Lung microvascular endothelial cell (primary cell): ENCODE measurements around the gene TSPAN3. TPM values are rescaled to one million over a fixed set of nuclear protein-coding genes. Genes with fewer than 3 reads are reported as not detected.

Experiments used
- DNase-seq, 2 donors: peaks; one replicate each; pipeline versions ENCODE4 v3.0.0 to v3.0.0-alpha.2; 2010; ENCODE audit warnings: low read depth in 2 of 2
- total RNA-seq: library from RNA; depleted of rRNA; stranded (reverse); fragments of >200 nt; gene quantifications from 2 replicates; pipeline ENCODE4 v1.2.1, GENCODE V29; 2014

The TSPAN3 gene
- total RNA-seq, 1 donor from 2014 or later, result 170 TPM

DNA sequence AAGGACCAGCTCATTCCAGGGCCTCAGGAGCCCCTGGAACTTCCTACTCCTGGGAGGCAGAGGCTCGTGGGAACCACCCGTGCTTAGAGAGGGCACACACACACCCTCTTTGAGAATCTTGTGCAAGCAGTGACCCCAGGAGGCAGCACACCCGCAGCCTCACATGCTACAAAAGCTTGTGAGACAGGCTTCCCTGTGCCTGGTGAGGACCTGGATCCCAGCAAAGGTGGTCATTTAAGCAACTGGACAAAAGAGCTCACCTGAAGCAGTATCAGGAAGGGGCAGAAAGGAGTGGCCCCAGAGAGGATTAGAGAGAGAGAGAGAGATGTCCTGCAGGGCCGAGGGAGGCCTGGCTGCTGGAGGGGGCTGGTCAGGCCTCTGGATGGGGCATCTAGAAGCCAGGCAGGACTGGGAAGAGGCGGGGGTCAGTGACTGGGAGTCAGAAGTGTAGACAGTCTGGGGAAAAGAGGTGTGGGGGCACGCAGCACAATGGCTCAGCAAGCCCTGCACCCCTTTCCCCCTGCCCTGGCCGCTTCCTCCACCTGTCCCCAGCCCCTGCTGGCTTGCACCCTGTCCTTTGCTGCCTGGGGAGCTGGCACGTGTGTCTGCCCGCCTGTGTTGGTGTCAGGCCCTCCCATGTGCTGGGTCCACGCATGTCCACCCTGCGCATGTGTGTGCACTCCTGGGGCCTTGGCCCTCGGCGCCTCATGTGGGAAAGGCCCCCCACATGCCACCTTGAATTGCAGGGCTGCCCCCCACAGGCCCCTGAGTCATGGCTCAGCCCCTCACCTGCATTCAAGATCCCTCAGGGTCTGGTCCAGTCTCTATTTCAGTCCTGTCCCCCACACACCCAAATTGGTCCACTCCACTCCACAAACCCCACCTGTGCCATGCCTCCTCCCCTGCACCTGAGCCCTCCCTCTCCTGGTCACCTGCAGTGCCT is 36.9 kb downstream of the TSPAN3 start:
- no peak for DNase-seq

DNA sequence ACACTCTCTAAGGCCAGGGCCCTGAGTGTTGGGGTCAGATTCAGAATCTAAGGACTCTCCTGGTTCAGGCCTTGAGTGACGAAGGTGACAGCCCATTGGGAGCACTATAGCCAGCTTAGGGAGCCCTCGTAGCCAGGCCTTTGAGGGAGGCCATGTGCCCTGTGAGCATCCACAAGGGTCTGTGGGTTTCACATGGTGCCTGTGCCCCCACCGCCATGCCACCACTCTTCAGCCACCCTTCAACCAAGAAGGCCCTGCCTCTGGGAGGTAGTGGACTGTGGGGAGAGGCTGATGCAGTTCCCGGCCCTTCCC is 37.5 kb downstream of the TSPAN3 start:
- no peak for DNase-seq

DNA sequence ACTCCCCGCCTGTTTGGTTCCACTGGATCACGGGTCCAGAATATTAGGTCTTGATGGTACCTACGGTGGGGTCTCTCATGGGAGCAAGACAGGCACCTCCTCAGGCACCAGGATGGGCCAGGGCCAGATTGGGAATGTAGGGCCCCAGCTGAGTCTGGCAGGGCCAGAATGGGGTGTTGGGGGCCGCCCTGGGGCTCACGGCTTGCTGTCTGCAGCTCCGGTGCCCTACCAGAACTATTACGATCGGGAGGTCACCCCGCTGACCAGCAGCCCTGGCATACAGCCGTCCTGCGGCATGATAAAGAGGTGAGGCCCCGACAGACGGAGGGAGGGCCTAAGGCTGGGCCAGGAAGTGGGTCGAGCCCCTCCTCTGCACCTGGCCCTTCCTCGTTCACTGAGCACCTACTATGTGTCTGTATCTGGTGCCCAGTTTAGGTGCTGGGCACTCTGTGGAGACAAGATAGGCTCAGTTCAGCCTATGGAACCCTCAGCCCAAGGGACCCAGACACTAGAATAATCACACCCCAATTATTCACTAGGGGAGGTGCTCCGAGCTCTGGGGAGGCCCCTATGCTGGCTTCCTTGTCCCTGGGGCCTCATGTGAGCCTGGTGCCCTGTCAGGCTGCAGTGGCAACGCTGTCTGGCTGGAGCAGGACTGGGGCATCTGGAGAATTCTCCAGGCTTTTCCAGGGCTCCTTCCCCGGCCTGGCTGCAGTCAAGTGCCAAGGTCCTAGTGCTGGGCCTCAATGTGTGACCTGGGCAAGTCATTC is 38.1 kb downstream of the TSPAN3 start:
- no peak for DNase-seq

DNA sequence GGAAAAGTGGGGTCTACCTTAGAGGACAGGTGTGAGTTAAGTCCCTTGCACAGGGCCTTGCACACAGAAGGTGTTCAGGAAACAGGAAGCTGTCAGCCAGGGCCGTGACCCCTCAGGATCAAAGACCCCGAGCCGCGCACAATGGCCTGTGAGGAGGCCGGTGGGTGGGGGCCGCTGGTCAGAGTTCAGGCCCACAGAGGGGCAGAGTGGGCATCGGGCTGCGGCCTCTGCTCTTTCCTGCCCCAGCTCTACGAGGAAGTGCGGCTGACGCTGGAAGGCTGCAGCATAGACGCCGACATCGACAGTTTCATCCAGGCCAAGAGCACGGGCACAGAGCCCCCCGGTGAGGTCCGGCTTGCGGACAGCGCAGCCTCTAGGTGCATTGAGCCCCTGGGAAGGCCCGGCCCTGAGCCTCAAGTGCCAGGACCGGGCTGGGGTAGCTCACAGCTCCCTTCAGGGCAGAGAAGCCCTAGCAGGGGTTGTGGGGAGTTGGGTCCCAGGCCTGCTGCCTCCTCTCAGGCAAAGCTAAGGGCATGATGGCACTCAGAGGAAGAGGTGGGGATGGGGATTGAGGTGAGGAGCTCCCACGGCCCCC is 38.8 kb downstream of the TSPAN3 start:
- DNase-seq, result no peak

DNA sequence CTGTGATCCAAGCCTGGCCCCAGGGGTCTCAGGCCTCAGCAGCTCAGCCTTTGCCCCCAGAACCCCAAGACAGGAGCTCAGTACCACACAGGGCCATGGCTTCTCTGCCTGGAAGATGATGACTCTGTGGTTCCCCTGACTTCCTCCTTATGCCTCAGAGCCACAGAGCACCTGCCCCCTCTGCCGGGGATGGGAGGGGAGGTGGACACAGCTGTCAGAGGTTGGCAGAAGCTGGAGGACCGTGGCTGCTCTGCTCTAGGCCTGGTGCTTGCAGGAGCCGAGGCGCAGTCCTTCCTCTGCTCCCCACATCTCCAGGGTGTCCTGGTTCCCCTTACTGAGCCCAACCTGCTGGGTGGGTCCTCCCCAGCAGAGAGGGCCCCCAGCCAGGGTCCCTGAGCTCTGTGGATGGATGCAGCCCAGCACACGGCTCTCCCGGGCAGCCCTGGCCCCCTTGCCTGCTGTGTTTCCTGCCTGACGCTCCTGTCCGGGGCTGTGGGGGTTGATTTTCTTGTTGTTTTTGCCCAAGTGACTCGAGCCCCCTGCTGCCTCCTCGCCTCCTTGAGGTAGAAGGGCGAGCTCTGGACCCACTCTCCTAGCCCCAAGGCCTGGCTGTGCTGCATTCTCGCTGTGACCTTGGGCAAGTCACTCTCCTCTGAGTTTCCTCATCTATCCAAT is 39.4 kb downstream of the TSPAN3 start:
- DNase-seq, result no peak

DNA sequence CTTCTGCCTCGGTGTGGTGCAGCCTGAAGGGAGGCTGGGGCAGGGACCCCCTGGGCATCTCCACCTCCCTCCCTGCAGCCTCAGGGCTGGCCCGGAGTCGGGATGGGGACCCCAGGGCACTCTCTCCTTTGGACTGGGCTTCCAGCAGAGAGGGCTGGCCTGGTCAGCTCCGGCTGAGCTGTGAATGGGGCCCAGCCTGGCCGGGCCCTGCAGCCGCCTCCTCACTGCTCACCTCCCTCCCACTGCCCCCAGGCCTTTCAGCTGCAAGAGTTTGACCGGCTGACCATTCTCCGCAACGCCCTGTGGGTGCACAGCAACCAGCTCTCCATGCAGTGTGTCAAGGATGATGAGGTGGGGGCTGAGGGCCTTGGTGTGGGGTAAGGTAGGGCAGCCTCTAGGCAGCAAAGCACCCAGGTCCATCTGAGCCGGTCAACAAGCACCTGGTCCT is 40.0 kb downstream of the TSPAN3 start:
- DNase-seq, result no peak

DNA sequence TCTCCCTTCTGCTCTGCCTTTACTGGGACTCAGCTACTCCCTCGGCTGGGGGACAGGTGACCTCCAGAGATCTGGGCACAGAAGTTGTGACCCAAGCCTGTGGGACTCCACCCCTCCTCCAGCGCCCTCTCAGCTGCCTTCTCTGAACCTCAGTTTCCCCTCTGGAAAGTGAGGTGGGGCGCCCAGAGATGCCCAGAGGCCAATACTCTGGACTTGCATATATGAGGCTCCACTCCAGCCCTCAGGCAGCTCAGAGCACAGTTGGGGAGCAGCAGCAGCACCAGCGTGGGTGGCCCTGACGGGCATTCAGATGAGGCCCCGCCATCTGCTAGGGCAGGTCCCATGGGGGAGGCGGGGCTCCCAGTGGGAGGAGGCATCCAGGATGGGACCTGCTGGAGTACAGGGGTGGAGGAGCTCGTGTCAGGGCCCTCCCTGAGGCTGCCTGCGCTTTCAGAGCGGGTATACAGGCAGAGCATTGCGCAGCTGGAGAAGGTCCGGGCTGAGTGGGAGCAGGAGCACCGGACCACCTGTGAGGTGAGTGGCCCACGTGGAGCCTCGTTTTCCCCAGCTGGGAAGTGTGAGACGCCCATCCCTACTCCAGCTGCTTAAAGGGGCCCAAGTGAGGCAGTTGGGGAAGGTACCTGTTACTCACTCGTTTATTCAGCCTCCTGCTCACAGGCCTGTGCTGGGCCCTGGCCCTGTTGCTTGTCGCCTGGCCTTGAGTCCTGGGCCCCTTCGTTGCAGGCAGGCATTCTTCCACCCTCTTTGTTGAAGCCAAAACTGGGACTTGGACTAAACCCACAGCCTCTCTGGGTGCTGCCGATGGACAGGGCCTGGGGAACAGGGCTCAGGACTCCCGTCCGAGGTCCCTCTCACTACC is 40.6 kb downstream of the TSPAN3 start:
- no peak for DNase-seq

DNA sequence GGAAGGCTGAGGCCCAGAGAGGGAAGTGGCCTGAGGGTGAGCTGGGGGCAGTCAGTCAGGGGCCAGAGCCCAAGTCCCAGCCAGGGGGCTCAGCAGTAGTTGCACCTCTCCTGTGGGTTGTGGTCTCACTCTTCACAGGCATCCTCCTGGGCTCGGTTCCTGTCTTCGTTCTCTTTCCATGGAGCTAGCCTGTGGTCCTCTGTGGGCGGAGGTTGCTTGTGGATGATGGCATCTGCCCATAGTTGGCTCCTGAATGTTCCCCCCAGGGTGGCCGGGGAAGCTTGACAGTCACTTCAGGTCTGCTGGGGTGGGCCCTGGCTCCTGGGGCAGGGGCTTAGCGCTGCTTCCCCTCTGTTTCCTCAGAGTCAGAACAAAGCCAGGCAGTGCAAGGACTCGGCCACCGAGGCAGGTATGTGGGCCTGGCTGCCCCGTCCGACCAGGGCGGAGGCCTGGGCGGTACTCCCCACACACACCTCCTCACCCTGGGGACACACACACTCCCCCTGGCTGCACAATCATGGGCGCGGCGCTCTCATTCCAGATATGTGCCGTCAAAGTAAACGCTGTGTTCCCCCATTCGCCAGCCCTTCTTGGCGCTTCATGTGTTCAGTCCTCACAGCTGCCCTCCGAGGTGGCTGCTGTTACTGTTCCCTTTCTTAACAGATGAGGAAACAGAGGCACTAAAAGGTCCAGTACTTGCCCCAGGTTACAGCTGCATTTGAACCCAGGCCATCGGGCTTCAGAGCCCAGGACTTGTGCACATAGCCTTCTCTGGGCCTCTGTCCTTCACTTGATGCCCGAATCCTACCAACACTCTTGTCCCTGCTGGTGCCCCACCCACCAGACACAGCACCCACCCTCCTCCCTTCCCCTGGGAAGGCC is 41.5 kb downstream of the TSPAN3 start:
- no peak for DNase-seq

DNA sequence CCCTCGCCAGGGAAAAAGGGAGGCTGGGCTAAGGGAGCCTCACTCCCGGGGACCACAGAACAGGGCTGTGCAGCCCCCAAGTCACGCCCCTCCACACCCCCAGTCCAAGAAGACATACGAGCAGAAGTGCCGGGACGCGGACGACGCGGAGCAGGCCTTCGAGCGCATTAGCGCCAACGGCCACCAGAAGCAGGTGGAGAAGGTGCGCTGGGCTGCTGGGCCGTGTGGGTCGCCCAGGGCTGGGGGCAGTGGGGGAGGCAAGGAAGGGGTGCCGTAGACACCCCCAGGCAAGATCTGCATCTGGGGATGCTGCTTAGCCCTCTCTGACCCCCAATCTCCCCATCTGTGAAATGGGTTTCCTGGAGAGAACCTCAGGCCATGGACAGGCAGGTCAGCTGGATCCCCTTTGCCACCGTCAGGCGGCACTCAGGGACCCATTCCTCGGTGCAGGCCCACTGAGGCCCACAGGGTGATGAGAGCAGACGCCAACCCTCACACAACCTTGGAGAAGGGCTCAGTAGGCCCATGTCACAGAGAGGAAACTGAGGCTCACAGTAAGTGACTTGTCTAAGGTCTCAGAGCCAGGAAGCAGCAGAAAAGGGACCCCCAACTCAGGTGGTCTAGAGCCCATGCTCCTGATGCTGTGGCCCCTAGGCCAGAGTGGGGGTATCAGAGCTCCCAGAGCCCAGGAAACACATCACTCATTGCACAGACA is 42.3 kb downstream of the TSPAN3 start:
- DNase-seq, result no peak

DNA sequence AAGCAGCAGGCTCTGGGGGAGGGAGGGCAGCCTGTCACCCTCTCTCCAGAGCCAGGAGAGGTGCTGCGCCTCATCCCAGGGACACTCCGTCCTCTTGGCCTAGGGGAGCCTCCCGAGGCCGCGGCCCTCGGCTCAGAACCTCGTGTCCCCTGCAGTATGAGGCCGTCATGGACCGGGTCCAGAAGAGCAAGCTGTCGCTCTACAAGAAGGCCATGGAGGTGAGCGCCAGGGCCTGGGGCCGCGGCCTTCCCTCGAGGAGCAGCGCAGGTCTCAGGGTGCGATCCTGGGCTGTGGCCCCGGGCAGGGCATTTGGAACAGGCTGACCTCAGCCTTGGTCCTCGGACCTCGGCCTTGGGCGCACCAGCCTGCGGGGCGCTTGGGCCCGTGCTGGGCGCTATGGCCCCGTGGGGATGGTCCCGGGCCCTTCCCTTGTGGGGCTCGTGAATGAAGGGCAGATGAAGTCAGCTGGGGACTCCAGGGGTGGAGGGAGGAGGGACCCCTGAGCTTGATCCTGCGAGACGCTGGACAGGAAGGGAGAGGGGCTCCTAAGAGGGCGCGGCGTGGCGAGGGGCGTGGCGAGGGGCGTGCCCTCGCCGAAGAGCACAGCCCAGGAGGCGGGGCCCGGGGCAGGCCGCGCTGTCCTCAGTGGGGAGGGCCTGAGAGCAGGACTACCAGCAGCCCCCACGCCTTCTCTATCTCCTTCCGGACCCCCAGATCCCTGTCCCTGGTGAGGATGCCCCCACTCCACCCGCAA is 43.0 kb downstream of the TSPAN3 start:
- peak in 1 of 2 donors; percentile 24 for DNase-seq

DNA sequence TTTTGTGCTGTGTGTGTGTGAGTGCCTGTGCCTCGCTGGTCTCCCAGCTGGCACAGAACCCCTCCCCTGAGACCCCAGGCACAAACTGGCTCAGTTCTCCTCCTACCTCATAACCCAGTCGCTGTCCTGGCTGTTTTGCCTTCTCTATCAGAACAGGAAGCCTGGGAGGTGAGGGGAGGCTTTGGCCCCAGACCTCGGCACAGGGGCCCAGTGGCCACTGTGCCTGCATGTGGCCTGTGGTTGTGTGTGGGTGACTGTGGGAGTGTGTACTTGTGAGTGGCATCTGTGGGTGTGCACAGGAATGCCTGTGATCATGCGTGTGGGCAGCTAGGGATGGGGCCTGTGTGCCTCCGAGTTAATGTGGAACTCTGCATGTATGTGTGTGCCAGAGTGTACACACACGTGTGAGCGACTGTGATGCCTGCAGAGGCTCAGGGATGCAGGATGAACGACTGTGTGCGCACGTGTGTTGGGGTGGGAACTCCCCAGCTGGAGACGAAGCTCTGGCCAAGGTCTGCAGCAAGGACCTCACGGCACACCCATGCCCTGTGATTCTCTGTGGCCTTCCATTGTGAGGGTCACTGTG is 43.7 kb downstream of the TSPAN3 start:
- DNase-seq, result no peak

DNA sequence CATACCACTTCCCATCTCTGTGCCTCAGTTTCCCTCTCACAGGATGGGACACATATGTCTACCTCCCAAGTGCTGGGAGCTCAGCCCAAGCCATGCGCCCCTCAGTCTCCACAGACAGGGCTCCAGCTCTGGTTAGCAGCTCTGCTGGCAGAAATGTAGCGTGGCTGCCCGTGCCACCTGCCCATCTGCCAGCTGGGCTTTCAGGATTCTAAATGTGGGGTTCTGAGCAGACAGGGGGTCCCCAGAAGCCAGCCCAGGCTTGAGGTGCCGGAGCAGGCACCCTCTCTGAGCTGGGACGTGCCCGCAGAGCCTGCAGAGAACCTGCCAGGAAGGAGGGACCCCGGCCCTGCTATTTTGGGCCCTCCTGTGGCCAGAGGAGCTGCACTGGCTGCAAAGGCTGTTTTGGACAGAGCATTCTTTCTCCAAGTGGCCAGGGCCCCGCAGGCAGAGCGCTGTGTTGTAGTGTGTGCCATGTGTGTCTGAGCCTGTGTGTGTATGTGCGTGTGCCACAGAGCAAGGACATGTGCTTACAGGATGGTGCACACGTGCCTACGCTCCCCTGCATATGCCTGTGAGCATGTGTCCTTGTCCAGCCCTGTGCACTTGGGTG is 44.3 kb downstream of the TSPAN3 start:
- DNase-seq, result no peak

DNA sequence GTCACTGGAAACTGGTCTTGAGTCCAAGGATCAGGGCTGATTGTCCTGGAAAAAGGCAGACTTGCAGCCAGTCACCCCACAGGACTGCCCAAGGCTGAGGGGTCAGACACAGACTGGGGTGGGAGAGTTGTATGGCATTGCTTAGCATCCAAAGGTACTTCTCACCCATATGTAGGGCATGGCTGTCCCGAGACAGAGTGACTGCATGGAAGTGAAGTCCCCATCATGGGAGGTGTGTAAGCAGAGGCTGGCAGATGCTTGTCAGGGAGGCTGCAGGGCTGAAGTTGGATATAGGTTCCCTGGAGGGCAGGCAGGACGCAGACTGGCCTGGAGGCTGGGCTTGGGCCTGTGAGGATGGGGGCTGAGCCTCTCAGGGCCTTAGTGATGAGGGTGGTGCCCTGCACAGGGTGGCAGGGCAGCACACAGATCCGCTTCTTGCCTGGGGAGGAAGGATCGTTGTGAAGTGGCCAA is 44.9 kb downstream of the TSPAN3 start:
- no peak for DNase-seq

DNA sequence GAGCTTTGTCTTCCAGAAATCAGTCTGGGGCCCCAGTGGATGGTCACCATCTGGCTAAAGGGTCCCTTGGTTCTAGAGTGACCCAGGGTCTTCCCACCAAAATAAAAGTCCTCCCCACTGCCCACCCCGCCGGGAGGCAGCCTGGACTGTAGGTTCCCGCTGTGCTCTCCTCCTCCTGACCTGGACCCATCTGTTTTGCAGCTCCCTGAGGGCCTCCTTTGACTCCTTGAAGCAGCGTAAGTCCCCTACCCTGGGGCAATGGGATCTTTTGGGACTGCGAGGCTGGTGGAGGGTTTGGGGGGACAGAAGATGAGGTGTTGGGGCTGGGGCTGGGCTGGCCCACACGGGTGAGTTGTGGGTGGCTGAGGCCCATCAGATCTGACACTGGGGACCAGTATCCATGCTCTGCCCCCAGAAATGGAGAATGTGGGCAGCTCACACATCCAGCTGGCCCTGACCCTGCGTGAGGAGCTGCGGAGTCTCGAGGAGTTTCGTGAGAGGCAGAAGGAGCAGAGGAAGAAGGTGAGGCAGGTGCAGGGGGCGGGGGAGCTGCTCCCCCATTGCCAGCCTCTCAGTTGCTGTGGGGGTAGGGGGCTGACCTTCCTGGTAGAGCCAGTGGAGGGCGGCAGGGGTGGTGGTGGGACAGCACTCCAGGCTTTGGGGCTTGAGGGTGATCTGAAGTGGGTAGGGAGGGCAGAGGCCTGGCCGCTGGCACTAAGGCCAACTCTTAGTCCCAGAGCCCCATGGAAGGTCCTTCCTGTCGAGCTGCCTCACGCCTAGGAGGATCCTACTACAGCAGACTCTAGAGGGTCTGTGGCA is 45.6 kb downstream of the TSPAN3 start:
- no peak for DNase-seq

DNA sequence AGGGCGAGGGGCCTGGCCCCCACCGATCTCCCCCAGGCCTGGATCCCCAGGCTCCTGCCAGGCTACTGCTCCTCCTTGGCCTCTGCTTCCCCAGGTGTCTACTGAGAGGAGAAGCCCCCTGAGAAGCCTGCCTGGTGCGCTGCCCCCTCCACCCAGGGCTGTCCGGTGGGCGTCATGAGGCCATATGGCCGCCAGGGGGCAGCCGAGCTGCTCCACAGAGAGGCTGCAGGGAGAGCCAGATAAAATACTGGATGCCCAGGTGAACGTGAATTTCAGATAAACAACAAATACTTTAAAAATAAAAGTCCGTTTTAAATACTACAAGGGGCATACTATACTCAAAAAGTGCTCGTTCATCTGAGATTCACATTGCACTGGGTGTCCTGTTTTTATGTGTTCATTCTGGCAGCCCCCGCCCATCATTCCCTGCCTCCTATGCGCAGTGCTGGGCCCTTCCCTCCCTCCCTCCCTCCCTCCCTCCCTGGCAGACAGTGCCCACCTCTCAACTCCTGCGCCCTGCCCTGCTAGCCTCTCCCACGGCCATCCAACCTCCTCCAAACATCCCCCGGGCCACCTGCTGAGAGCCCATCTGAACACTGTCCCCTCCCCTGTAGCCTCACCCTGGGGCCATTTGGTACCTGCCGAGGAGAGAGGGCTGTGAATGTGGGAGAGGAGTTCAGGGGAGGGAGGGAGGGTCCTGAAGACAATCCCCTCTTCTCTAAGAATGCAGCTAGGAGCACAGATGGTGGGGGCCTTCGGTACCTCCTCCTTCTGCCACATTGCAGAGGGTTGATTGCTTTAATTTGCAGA is 46.4 kb downstream of the TSPAN3 start:
- peak; percentile 53 to 69 for DNase-seq
